GM12878 (cell line): ENCODE measurements around the gene KLHL5. TPM values are rescaled to one million over a fixed set of nuclear protein-coding genes. Genes with fewer than 3 reads are reported as not detected.

Source experiments
- ATAC-seq: fragments of 200-7000 bp; cut with Tn5 transposase; 3 replicates; pipeline ENCODE4 v1.9.1; 2020; ENCODE audit warnings: mild to moderate bottlenecking, moderate library complexity
- BruUV-seq: library from RNA; stranded (reverse); fragments of 400-500 nt; replicated peaks from 2 replicates; lab custom pipeline; 2021; lab: Mats Ljungman, UMichigan
- CTCF ChIA-PET: fragments of 300-600 bp; sonication (Branson Sonifier 250); formaldehyde crosslinking; extraction: SDS; loops from one replicate; lab custom pipeline; 2021; ENCODE audit warnings: inconsistent platforms; lab: Yijun Ruan, JAX
- POLR2A ChIA-PET: fragments of 350-600 bp; formaldehyde crosslinking; extraction: SDS; loops from one replicate; lab custom pipeline; 2021; ENCODE audit warnings: inconsistent platforms; lab: Charles Lee
- RAD21 ChIA-PET: fragments of 300-600 bp; sonication (Branson Sonifier 250); formaldehyde crosslinking; loops from one replicate; lab custom pipeline; 2023; ENCODE audit warnings: antibody characterized with exemption; ENCODE audit not compliant: unreplicated experiment; lab: Charles Lee
- SMC1A ChIA-PET: fragments of 300-600 bp; sonication (Branson Sonifier 250); formaldehyde crosslinking; loops from one replicate; lab custom pipeline; 2023; ENCODE audit not compliant: unreplicated experiment, uncharacterized antibody; lab: Charles Lee
- DNase-seq: peaks from one replicate; pipeline ENCODE4 v3.0.0-alpha.2; 2011; ENCODE audit warnings: low read depth, low spot score
- FAIRE-seq: peaks from 3 replicates; lab custom pipeline; 2011; peaks lifted over from hg19 to GRCh38; lab: Jason Lieb, UNC
- H2AFZ ChIP-seq: 2 replicates; pipeline ENCODE4 v1.6.0; 2011; ENCODE audit warnings: low read depth, low read length, control low read depth; ENCODE audit not compliant: control insufficient read depth
- H3K27ac ChIP-seq: 2 replicates; pipeline ENCODE4 v1.5.1; 2011; ENCODE audit warnings: control low read depth; ENCODE audit not compliant: control insufficient read depth, insufficient read depth
- H3K27me3 ChIP-seq, 2 experiments: replicated peaks in 1 of 2; 2 replicates each; pipeline versions ENCODE4 v1.6.0 to v1.6.1; 2011; ENCODE audit warnings: low read length in 1 of 2; ENCODE audit not compliant: control insufficient read depth in 2 of 2, insufficient read depth in 2 of 2
- H3K36me3 ChIP-seq, 2 experiments: 2 replicates each; pipeline ENCODE4 v1.5.1; 2011; ENCODE audit warnings: low read length in 1 of 2; ENCODE audit not compliant: control insufficient read depth in 2 of 2, insufficient read depth in 2 of 2
- H3K4me1 ChIP-seq: 2 replicates; pipeline ENCODE4 v1.6.1; 2011; ENCODE audit warnings: mild to moderate bottlenecking, low read length, moderate library complexity, mixed read lengths; ENCODE audit not compliant: control insufficient read depth, insufficient read depth
- H3K4me2 ChIP-seq: 2 replicates; pipeline ENCODE4 v1.6.0; 2011; ENCODE audit warnings: control low read depth; ENCODE audit not compliant: control insufficient read depth, insufficient read depth
- H3K4me3 ChIP-seq: fragments of 200-600 bp; sonication (generic); 2 replicates; pipeline ENCODE4 v1.5.1; 2016
- H3K79me2 ChIP-seq: 2 replicates; pipeline ENCODE4 v1.6.0; 2011; ENCODE audit warnings: low read length; ENCODE audit not compliant: control insufficient read depth, insufficient read depth
- H3K9ac ChIP-seq: 2 replicates; pipeline ENCODE4 v1.8.0; 2011; ENCODE audit warnings: low read length, control low read depth, mixed read lengths; ENCODE audit not compliant: control insufficient read depth, insufficient read depth
- H3K9me3 ChIP-seq: replicated peaks from 3 replicates; pipeline ENCODE4 v1.5.1; 2011; ENCODE audit warnings: mild to moderate bottlenecking, low read length; ENCODE audit not compliant: control insufficient read depth, insufficient read depth
- H4K20me1 ChIP-seq: 2 replicates; pipeline ENCODE4 v1.6.0; 2011; ENCODE audit not compliant: control insufficient read depth, insufficient read depth
- BCL3 ChIP-seq: IDR thresholded peaks from 2 replicates; pipeline ENCODE4 v1.6.1; 2011; ENCODE audit warnings: borderline replicate concordance, low read depth, mild to moderate bottlenecking, moderate library complexity, low read length; ENCODE audit not compliant: insufficient read depth, poor library complexity, severe bottlenecking
- BRCA1 ChIP-seq: IDR thresholded peaks from 2 replicates; pipeline ENCODE4 v1.6.1; 2011; ENCODE audit warnings: low read depth, low read length, improper control_type of control experiment
- CREB1 ChIP-seq: IDR thresholded peaks from 2 replicates; pipeline ENCODE4 v1.6.1; 2012; ENCODE audit warnings: low read depth, mild to moderate bottlenecking, inconsistent platforms
- E2F4 ChIP-seq: IDR thresholded peaks from 2 replicates; pipeline ENCODE4 v1.6.1; 2012; ENCODE audit warnings: low read depth, low read length, improper control_type of control experiment
- EP300 ChIP-seq, 2 experiments: fragments of 150-350 bp in 1 of 2; IDR thresholded peaks; 2 replicates each; pipeline ENCODE4 v1.6.1; 2011 to 2012; ENCODE audit warnings: low read depth in 2 of 2, low read length in 2 of 2, borderline replicate concordance in 1 of 2, improper control_type of control experiment in 1 of 2, inconsistent platforms in 1 of 2; ENCODE audit not compliant: control insufficient read depth in 1 of 2
- LARP7 ChIP-seq: fragments of 450-650 bp; IDR thresholded peaks from 2 replicates; pipeline ENCODE4 v1.6.1; 2017; ENCODE audit warnings: mild to moderate bottlenecking
- MEF2A ChIP-seq: IDR thresholded peaks from 2 replicates; pipeline ENCODE4 v1.6.1; 2011; ENCODE audit warnings: low read depth, mild to moderate bottlenecking, low read length, moderate library complexity; ENCODE audit not compliant: insufficient read depth
- MYB ChIP-seq: fragments of 150-350 bp; IDR thresholded peaks from 2 replicates; pipeline ENCODE4 v1.6.1; 2014; ENCODE audit warnings: mild to moderate bottlenecking, low read depth, low read length, borderline replicate concordance
- RELA ChIP-seq: fragments of 450-650 bp; IDR thresholded peaks from 2 replicates; pipeline ENCODE4 v1.8.0; 2014; ENCODE audit warnings: borderline replicate concordance; ENCODE audit not compliant: partially characterized antibody
- REST ChIP-seq: IDR thresholded peaks from 2 replicates; pipeline ENCODE4 v1.6.1; 2012; ENCODE audit warnings: mild to moderate bottlenecking, low read depth, low read length
- SKIL ChIP-seq: fragments of 450-650 bp; IDR thresholded peaks from 2 replicates; pipeline ENCODE4 v1.6.1; 2017; ENCODE audit warnings: mild to moderate bottlenecking, low read depth, inconsistent platforms; ENCODE audit not compliant: poor library complexity, severe bottlenecking
- SPI1 ChIP-seq: IDR thresholded peaks from 2 replicates; pipeline ENCODE4 v1.6.1; 2011; ENCODE audit warnings: low read depth, mild to moderate bottlenecking, low read length, moderate library complexity, borderline replicate concordance; ENCODE audit not compliant: insufficient read depth
- STAT1 ChIP-seq: fragments of 450-650 bp; conservative IDR thresholded peaks from 2 replicates; pipeline ENCODE4 v1.6.1; 2014; ENCODE audit warnings: antibody characterized with exemption, mild to moderate bottlenecking
- WGBS: methylation state at CpG from one replicate; pipeline ENCODE4 v1.1.6; 2016; ENCODE audit warnings: low lambda C conversion rate; ENCODE audit not compliant: insufficient replicate concordance, insufficient coverage; ENCODE audit errors: missing lambda C conversion rate; 5-methylcytosine and 5-hydroxymethylcytosine counted together
- in situ Hi-C: fragments of 300-500 bp; cut with MboI; formaldehyde crosslinking; loops from 9 replicates; pipeline ENCODE4 v1.14.3; 2018; ENCODE audit warnings: mixed read lengths
- intact Hi-C: fragments of 100-400 bp; cut with micrococcal nuclease; formaldehyde crosslinking; loops from one replicate; pipeline ENCODE4 v1.14.2; 2022; ENCODE audit not compliant: unreplicated experiment
- polyA plus RNA-seq, 11 experiments: library from polyadenylated mRNA; depleted of rRNA in 4 of 11; unstranded in 6 of 11; stranded (reverse) in 5 of 11; fragments of >200 nt; fragmentation: Nextera tagmentation in 4 of 11; fragmentation: Illumina TruSeq in 1 of 11; extraction: Ambion mirVana in 4 of 11; extraction: Trizol in 1 of 11; gene quantifications; 1 replicate in 1 of 11; 2 replicates in 10 of 11; pipeline versions ENCODE4 v1.2.1 to v1.2.3, GENCODE V29; 2011 to 2016; ENCODE audit warnings: inconsistent platforms in 2 of 11, missing spikeins in 2 of 11, low read depth in 1 of 11
- total RNA-seq, 4 experiments: library from RNA; depleted of rRNA in 3 of 4; stranded (reverse); fragments of >200 nt in 3 of 4; fragmentation: Illumina TruSeq in 1 of 4; extraction: Trizol in 1 of 4; gene quantifications; 2 replicates each; pipeline versions ENCODE4 v1.2.1 to v1.2.3, GENCODE V29; 2013 to 2021

KLHL5 gene
- total and polyA plus RNA-seq, 10 of the 15 experiments (the other 5 are each of a cell fraction or from before 2014, with no cell fraction given) = 4.7 to 27.3 (median 12.6) TPM

- peak overlapping the region; percentile 68 for H3K4me2 ChIP-seq
- ChIA-PET SMC1A (interaction anchor here (0.6 to 5.9 kb wide), 30 partner anchors 9 to 375 kb away, joined by 3 to 193 read pairs (median 6); partner anchors contain the start of gene TLR10), POLR2A (interaction anchor here (0.5 to 3.8 kb wide), 4 partner anchors 47 to 375 kb away, joined by 3 to 22 read pairs (median 3); partner anchors contain the start of gene WDR19), CTCF (interaction anchor here (0.6 to 7.4 kb wide), 62 partner anchors 8 to 956 kb away, joined by 3 to 295 read pairs (median 4); partner anchors contain the start of genes TLR1, TLR10, TMEM156 and WDR19), RAD21 (interaction anchor here (0.6 to 6.0 kb wide), 26 partner anchors 12 to 955 kb away, joined by 3 to 214 read pairs (median 4); no protein-coding TSS in a partner anchor)
- in situ Hi-C loops (loop anchor here (5.0 kb wide), 2 partner anchors 232 to 377 kb away; no protein-coding TSS in a partner anchor), intact Hi-C loops (loop anchor here (1.0 to 10.0 kb wide), 5 partner anchors 90 to 375 kb away; no protein-coding TSS in a partner anchor)
- no peak overlapping the region for H3K9ac ChIP-seq
- no peaks in the 10 kb centered on the region for H3K79me2 ChIP-seq
- BruUV-seq = no TSS peak
- no peaks in the 10 kb centered on the region for H4K20me1 ChIP-seq
- DNase-seq (no peak), ATAC-seq (peak; percentile 70), FAIRE-seq (peak; percentile 75)
- no peaks in the 10 kb centered on the region for H3K36me3 ChIP-seq
- H3K4me1 ChIP-seq = peaks cover 6% of the 10 kb centered on the region
- no peaks in the 10 kb centered on the region for H3K27me3 ChIP-seq
- H3K27ac ChIP-seq = peak overlapping the region; percentile 27; the same call in 1 of the 2 replicates
- no peaks in the 10 kb centered on the region for H3K9me3 ChIP-seq
- 25% methylated on average over 2 of the region's 2 CpGs for WGBS
- H3K4me3 ChIP-seq = no peak overlapping the region
- H2AFZ ChIP-seq = peak overlapping the region; percentile 37
- no peak for TF ChIP-seq CREB1
- no peak for TF ChIP-seq EP300 (IDR thresholded peaks at IDR 0.05; ENCODE audit: borderline replicate concordance in 1 of 2, control insufficient read depth in 1 of 2, low read depth in 2 of 2, low read length in 2 of 2)
- TF ChIP-seq BRCA1 = no peak
- TF ChIP-seq REST = no peak
- TF ChIP-seq BCL3 = no peak
- no peak for TF ChIP-seq LARP7
- TF ChIP-seq STAT1 = no peak
- TF ChIP-seq E2F4 = no peak
- TF ChIP-seq RELA = no peak
- TF ChIP-seq MEF2A = no peak
- TF ChIP-seq MYB = no peak
- no peak for TF ChIP-seq SPI1
- no peak for TF ChIP-seq SKIL
Measured at GRCh38 chr4:39134683-39135306, 72.8 kb downstream of the KLHL5 start.
